GM18526 (cell line): ENCODE data around the gene PDCD1LG2.

ENCODE experiments used
- POLR2A ChIP-seq: IDR thresholded peaks from 3 replicates; pipeline ENCODE4 v1.6.1; 2011; ENCODE audit not compliant: insufficient read length; ENCODE audit errors: extremely low read depth

PDCD1LG2 gene

DNA sequence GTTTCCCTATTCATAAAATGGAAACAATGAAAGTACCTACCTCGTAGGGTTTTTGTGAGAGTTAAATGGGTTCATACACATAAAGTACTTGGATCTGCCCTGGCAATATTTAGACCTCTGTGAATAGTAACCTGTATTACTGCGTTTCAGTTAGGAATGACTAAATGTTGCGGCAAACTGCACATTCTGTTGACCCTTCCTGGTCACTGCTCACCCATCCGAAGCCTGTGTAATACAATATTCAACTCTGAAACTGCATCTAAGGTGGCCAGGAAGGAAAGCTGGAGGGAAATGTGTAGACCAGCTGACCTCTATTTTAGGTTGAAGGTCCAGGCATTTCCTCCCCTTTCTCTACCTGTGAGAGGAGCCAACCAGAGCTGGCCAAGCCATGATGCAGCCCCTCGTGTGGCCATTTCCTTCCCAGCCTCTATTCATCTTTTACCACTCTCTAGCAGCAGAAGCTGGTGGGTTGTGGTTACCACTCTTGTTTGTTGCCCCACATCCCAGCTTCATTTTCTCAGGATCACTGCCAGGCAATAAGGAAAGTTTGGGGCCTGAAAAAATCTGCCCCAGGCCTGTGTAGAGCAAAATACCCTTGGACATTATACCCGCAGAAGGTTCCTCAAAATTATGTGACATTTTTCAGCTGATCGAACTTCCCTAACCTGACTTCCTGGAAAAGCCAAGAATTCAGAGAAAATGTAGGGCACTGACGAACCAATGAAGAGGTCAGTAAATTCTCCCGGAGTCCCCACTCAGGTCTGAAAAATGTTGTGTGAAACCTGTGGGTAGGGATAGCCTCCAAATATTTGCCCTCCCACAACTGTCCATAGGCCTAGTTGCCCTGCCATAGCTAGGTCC is 20.5 kb upstream of the PDCD1LG2 start:
- TF ChIP-seq POLR2A: no peak

DNA sequence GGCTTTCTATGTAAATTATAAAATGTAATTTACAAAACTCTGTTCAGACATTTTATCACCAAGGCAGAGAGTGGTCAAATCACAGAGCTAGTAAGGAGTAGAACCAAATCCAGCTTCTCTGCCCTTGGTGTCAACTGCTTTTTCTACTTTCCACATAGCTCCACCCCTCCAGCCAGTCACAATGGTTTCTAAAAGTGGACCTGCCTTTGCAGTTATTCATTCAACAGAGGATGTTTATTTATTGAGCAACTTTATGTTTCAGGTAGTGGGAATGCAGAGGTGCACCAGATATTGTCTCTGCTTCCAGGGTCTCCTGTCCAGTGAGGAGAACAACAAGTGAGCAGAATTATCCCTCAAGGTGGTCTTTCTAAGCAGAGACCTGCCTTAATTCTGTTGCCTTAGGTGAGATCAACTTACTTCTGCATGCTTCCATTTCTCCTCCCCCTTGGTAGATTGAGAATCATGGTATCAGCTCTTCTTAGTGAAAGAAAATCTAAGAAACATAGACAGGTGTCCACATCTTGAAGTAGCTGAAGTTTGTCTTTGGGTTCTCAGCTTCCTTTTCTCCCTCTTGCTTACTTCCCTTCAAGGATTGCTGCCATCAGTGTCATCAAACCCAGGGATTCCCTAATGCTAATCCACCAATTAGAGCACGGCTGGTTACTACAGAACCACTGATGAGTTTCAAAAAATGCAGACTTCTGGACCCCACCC is 17.2 kb upstream of the PDCD1LG2 start:
- TF ChIP-seq POLR2A: no peak

DNA sequence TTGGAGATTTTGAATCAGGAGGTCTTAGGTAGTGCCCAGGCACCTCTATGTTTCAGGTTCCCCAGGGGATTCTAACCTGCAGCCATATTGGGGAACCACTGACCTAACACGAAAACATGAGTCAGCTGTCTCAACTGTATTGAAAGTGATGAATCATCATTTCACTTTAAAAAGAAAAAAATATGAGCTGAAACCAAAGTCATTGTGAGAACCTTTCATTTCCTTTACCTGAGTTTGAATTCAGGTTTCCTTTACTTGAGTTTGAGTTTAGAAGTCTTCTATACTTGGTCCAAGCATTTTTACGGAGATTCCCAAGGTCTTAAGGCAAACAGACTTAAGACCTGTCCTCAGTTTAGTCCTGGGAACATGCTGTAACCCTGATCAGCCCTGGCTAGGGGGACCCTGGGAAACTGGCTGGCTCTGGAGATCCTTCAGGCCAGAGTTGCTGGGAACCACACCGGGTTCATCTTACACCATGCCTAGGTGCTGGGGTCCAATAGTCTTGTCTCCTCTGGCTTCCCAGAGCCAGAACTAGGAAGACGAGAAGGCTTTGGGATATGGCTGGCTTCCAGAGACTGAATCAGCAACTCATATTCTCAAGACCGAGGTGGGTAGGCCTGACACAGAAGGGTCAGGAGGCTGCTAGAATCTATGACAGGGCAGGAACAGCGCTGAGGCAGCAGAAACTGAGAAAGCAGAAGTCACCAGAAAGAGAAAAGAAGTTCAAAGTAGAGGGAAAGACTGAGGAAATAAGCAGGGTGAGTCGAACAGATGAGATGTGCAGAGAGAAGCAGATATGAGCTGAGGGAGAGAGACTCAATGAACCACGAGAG is 16.4 kb upstream of the PDCD1LG2 start:
- TF ChIP-seq POLR2A: no peak

DNA sequence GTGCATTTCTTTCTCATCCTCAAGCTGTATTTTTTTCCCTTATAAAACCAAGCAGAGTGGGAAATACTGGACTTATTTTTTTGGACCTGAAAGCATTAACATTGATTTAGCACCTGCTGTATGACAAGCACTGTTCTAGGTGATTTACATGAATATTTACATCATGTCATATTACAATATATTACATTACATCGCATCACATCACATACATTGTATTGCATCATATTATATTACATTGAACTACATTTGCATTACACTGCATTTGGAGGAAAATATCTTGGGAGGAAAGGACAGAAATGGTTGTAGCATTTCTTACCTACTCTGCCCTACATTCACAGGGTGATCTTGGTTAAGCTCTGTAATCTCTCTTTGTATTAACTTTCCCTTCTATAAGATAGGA is 11.2 kb upstream of the PDCD1LG2 start:
- no peak for TF ChIP-seq POLR2A

DNA sequence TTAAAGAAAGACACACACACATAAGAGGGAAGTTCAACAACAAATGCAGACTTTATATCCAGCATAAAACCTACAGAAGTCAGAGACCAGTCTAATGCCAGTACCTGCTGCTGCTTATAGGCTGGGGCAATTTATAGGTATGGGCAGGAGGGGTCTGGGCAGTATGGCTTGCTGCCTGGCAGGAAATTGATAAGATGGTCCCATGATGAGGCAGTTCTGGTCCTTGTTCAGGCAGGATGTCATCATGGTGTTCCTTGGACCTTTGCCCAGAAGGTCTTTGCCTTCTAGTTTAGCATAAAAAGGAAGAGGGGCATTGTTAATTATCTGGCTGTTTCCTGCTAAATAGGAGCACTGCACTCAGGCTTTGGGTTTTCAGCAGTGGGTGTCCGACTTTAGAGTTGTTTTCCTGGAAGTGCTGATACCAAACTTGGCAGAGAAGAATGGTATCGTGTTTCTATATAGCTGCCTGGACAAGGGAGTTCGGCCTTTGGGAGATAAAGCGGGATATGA is 10.4 kb upstream of the PDCD1LG2 start:
- TF ChIP-seq POLR2A: no peak

DNA sequence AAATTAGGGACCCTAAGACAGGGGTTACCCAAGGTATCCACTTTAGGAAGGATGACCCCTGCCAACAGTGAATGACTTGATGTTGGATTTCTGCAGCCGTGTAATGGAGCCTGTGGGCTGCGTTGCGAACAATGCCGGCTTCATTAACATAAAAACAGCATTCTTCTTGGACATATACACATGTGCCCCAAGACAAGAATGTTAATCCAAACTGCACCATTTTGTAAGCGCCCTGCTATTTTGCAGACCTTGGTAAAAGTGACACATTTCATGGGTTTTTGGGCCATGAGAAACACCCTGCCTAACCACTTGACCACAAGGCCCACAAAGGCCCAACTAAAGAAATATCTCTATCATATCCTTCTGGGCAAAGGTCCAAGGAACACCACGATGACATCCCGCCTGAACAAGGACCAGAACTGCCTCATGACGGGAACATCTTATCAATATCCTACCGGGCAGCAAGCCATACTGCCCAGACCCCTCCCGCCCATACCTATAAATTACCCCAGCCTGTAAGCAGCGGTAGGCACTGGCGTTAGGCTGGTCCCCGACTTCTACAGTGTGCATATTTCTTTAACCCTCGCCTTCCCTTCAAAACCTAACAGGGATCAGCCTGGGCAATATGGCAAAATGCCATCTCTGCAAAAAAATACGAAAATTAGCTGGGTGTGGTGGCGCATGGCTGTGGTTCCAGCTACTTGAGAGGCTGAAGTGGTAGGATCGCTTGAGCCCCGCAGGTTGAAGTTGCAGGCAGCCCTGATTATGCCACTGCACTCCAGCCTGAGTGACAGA is 9.7 kb upstream of the PDCD1LG2 start:
- TF ChIP-seq POLR2A: no peak

DNA sequence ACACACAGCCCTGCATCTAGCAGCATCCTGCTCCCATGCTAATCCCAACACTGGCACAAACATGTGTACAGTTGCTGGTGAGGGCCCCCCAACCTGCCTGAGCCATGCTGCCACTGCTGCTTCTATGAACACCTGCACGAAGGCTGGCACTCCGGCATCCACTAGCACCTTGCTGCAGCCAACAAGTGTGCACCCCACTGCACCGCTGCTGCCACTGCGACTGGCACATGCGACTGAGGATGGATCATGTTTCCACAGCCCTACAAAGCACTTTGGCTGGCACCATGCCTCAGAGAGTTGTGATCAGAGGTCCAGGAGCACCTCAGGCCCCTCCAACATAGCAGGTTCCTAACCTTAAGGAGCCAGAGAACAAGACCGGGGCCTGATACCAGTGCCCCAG is 7.8 kb upstream of the PDCD1LG2 start:
- no peak for TF ChIP-seq POLR2A

DNA sequence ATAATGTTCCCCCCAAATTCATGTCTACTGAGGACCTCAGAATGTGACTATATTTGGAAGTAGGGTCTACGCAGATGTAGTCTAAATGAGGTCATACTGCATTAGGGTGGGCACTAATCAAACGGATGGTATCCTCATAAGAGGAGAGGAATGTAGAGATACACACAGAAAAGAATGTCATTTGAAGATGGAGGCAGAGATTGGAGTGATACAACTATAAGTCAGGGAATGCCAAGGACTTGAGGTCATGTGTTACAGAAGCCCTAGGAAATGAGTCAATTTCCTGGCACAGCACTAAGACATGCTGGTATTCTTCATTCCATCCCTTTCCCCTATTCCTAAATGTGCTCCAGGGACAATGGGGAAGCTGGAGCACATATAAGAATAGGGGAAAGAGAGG is 758 bp upstream of the PDCD1LG2 start:
- no peak for TF ChIP-seq POLR2A

DNA sequence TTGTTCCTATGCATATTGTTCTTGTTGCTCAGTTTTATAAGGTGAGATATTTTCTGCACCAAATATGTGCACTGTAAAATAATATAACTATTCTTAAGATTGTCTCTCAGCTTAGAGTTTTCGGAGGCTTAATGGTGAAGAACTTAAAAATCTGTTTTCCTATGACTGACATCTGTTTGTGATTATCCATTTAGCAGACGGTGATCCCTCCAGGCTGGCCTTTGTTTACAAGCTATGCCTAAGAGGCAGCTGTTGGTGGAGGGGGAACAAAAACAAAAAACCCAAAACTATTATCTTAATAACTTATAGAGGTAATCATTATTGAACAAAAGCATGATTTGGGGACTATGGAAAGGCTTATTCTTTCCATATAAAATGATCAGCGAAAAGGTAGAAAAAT is 658 bp downstream of the PDCD1LG2 start:
- TF ChIP-seq POLR2A: no peak

DNA sequence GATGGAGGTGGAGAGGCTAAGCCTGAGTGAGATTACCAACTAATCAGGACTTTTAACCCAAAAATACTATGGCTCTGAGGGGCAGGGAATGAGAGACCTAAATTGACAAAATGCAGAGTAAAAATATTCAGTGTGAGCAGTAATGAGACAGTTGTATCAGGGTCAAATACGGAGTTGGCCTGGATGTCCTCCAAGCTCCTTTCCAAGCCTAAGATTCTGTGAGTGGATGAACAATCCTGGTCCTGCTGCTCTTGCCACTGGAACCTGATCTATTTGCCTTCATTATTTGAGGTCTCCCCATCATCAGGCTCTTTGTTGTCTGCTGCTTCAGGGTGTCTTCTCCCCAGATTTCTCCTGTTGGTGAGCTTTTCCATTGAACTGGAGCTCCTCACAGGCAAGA is 1.1 kb downstream of the PDCD1LG2 start:
- TF ChIP-seq POLR2A: no peak

DNA sequence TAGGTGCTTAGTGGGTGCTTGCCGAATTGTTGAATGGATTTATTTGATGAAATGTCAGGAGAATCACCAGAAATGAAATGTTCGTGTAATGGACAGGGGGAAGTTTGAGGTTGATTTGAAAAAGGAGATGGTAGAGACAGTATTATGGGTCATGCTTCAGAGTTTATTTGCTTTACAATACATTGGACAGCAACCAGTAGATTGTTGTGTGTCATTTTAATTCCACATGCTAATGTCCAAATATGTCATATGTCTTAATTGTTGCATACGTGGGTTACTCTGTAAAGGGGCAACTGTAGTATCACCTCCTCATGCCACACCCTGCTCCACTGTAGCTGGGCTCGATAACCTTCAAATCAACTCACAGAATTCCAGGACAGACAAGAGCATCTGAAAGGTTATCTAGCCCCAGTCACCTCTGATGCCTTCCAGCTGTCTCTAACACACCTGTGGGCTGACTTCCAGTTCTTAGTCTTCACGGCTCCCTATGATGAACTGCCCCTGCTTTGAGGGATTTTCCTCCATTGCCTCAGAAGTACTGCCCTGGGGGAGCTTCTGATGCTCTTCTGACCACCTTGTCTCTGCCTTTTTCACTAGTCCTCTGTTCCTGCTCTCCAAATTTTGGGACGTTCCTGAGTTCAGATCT is 1.7 kb downstream of the PDCD1LG2 start:
- TF ChIP-seq POLR2A: no peak

DNA sequence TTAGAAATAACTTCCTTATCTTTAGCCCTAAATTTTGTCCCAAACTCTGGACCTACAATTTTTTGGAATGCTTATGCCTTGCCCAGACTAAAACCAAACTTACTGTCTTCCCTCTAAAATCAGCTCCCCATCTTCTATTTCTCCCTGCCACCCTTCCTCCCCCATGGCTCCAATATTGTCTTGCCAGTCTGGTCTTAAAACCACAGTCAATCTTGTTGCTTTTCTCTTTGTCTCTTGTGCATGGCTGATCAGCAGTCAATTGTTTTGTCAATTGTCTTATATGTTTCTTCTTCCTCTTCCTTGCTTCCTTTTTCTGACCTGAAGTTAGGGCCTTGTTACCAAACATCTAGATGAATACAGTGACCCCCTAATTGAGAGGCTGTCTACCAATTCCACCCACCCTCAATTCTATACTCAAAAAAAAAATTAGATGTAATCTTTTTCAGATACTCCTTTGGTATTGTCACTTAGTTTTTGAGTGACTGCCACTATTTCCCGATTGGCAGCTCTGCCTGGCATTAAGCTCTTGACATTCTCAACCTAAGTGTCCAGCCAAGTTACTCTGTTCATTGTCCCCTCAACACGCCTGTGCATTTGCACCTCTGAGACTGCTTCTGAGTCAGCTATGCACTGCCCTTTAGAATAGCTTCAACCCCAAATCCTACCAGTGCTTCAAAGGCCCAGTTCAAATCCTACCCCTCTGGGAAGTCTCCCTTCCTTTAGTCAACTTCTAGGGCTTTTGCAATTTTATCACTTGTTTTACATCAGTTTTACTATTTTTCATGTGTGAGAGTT is 2.5 kb downstream of the PDCD1LG2 start:
- TF ChIP-seq POLR2A: no peak

DNA sequence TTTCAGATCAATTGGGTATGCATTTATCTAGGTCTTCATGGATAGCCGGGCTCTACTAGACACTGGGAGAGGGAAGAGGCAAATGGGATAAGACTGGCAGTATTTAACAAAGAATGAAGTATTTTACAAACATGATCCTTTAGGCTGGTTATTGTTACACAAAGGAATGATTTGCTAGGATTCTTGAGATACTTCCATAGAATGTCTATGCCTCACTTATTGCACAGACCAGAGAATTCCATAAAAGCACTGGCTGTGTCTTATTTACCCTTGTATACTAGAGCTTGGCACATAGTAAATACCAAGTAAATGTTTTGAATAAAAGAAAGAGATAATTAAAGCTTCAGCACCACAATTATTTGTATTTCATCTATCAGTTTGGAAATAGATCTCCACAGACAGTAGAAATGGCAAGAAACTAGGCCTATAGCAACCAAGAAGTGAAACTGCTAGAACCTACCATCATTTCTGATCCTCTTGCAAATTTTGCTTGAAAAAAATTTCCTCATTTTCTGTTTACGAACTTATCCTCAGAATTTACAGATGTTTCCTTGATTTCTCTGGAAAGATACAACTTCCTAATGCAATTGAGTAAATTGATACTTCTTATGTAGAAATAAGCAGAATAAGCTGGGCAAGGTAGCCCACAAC is 3.8 kb downstream of the PDCD1LG2 start:
- no peak for TF ChIP-seq POLR2A
